Liver (tissue), 9 donors: ENCODE results near the gene TBC1D1. TPM values are rescaled to one million over a fixed set of nuclear protein-coding genes. Genes with fewer than 3 reads are reported as not detected.
A peak's percentile ranks its signal among the peaks of the same experiment; 100 is the strongest.

Experiments used
- DNase-seq: peaks from one replicate; pipeline ENCODE4 v3.0.0-alpha.2; 2017; ENCODE audit warnings: low spot score
- H3K27ac ChIP-seq, 2 donors: one replicate each; pipeline ENCODE4 v1.7.0; 2013; ENCODE audit warnings: inconsistent platforms in 2 of 2, low read length in 2 of 2, control low read depth in 1 of 2, low read depth in 1 of 2, mild to moderate bottlenecking in 1 of 2
- H3K27me3 ChIP-seq, 4 donors: one replicate each; pipeline versions ENCODE4 v1.6.1 to v1.7.0; 2013; ENCODE audit warnings: low read length in 3 of 4, inconsistent platforms in 1 of 4, mild to moderate bottlenecking in 1 of 4, moderate library complexity in 1 of 4; ENCODE audit not compliant: control insufficient read depth in 4 of 4, insufficient read depth in 4 of 4
- H3K36me3 ChIP-seq, 4 donors: one replicate each; pipeline versions ENCODE4 v1.6.1 to v1.7.0; 2013; ENCODE audit warnings: low read length in 3 of 4, mild to moderate bottlenecking in 3 of 4, low read depth in 1 of 4, moderate library complexity in 1 of 4; ENCODE audit not compliant: control insufficient read depth in 4 of 4, insufficient read depth in 3 of 4
- H3K4me1 ChIP-seq, 4 donors: one replicate each; pipeline versions ENCODE4 v1.6.1 to v1.7.0; 2013; ENCODE audit warnings: low read length in 3 of 4, mild to moderate bottlenecking in 3 of 4, moderate library complexity in 1 of 4; ENCODE audit not compliant: control insufficient read depth in 4 of 4, insufficient read depth in 4 of 4
- H3K4me3 ChIP-seq, 3 donors: one replicate each; pipeline versions ENCODE4 v1.6.1 to v1.7.0; 2013; ENCODE audit warnings: low read length in 3 of 3, control low read depth in 1 of 3, low read depth in 1 of 3, mild to moderate bottlenecking in 1 of 3
- H3K9ac ChIP-seq, 2 donors: one replicate each; pipeline ENCODE4 v1.7.0; 2013; ENCODE audit warnings: low read length in 2 of 2, mild to moderate bottlenecking in 2 of 2, moderate library complexity in 2 of 2, control low read depth in 1 of 2, low read depth in 1 of 2
- H3K9me3 ChIP-seq, 4 donors: one replicate each; pipeline versions ENCODE4 v1.6.1 to v1.7.0; 2013; ENCODE audit warnings: low read length in 3 of 4; ENCODE audit not compliant: control insufficient read depth in 4 of 4
- ATF3 ChIP-seq: IDR thresholded peaks from 2 replicates; pipeline ENCODE4 v1.6.1; 2016; ENCODE audit warnings: antibody characterized with exemption
- CTCF ChIP-seq: fragments of 150-350 bp; IDR thresholded peaks from 2 replicates; pipeline ENCODE4 v1.5.1; 2017; ENCODE audit warnings: improper control_type of control experiment, low read depth, low read length; ENCODE audit not compliant: missing input control
- FOXA1 ChIP-seq: IDR thresholded peaks from 2 replicates; pipeline ENCODE4 v1.6.1; 2016; ENCODE audit warnings: antibody characterized with exemption
- FOXA2 ChIP-seq: IDR thresholded peaks from 2 replicates; pipeline ENCODE4 v1.6.1; 2016; ENCODE audit warnings: antibody characterized with exemption
- GABPA ChIP-seq, 2 donors: IDR thresholded peaks in 1 of 2; conservative IDR thresholded peaks in 1 of 2; 2 replicates each; pipeline ENCODE4 v1.6.1; 2016; ENCODE audit warnings: antibody characterized with exemption in 2 of 2, mild to moderate bottlenecking in 1 of 2, moderate library complexity in 1 of 2
- HNF4A ChIP-seq, 2 donors: conservative IDR thresholded peaks; 2 replicates each; pipeline ENCODE4 v1.6.1; 2016; ENCODE audit warnings: antibody characterized with exemption in 2 of 2, mild to moderate bottlenecking in 2 of 2
- HNF4G ChIP-seq: IDR thresholded peaks from 2 replicates; pipeline ENCODE4 v1.6.1; 2016; ENCODE audit warnings: antibody characterized with exemption
- JUND ChIP-seq, 2 donors: IDR thresholded peaks; 2 replicates each; pipeline ENCODE4 v1.6.1; 2016; ENCODE audit warnings: antibody characterized with exemption in 2 of 2
- MAX ChIP-seq: IDR thresholded peaks from 2 replicates; pipeline ENCODE4 v1.6.1; 2016; ENCODE audit warnings: antibody characterized with exemption
- NR2F2 ChIP-seq: IDR thresholded peaks from 2 replicates; pipeline ENCODE4 v1.6.1; 2016; ENCODE audit warnings: antibody characterized with exemption
- RAD21 ChIP-seq, 2 donors: IDR thresholded peaks; 2 replicates each; pipeline ENCODE4 v1.6.1; 2016; ENCODE audit warnings: antibody characterized with exemption in 2 of 2, mild to moderate bottlenecking in 2 of 2
- REST ChIP-seq: IDR thresholded peaks from 2 replicates; pipeline ENCODE4 v1.6.1; 2016; ENCODE audit warnings: antibody characterized with exemption, mild to moderate bottlenecking
- SP1 ChIP-seq: IDR thresholded peaks from 2 replicates; pipeline ENCODE4 v1.6.1; 2018; ENCODE audit warnings: antibody characterized with exemption, mild to moderate bottlenecking
- TAF1 ChIP-seq: conservative IDR thresholded peaks from 2 replicates; pipeline ENCODE4 v1.6.1; 2016; ENCODE audit warnings: antibody characterized with exemption, mild to moderate bottlenecking
- YY1 ChIP-seq: IDR thresholded peaks from 2 replicates; pipeline ENCODE4 v1.6.1; 2016; ENCODE audit warnings: antibody characterized with exemption, mild to moderate bottlenecking
- ZBTB33 ChIP-seq: IDR thresholded peaks from 2 replicates; pipeline ENCODE4 v1.6.1; 2016; ENCODE audit warnings: antibody characterized with exemption
- WGBS: extraction: QIAGEN DNeasy Blood & Tissue Kit; methylation state at CpG from one replicate; pipeline ENCODE4 v1.1.7; 2013; 5-methylcytosine and 5-hydroxymethylcytosine counted together
- polyA plus RNA-seq, 2 donors: library from polyadenylated mRNA; stranded (reverse) in 1 of 2; unstranded in 1 of 2; fragments of 200-250 nt in 1 of 2; fragments of >200 nt in 1 of 2; fragmentation: Nextera tagmentation in 1 of 2; extraction: Ambion mirVana in 1 of 2; gene quantifications; one replicate each; pipeline versions ENCODE4 v1.2.1 to v1.2.3, GENCODE V29; 2013 to 2015
- total RNA-seq, 2 donors: library from RNA; depleted of rRNA; stranded (reverse); fragments of >200 nt; gene quantifications; one replicate each; pipeline ENCODE4 v1.2.3, GENCODE V29; 2014
- donor health status: healthy.
- donor health status: healthy.
- donor health status: healthy.
- donor health status: healthy.
- donor health status: healthy.

Gene TBC1D1
- total and polyA plus RNA-seq, 4 donors = 15.6 to 41.4 (median 20.9) TPM

GRCh38 chr4:37998226-37998625, 107.3 kb downstream of the TBC1D1 start:
- 80% methylated on average over 9 of the region's 9 CpGs for WGBS
- no peak for DNase-seq
- H3K27me3 ChIP-seq = no peaks in the 10 kb centered on the region
- TF ChIP-seq RAD21 (IDR thresholded peaks at IDR 0.05) (no peak), ATF3 (no peak), JUND (IDR thresholded peaks at IDR 0.05) (no peak), FOXA2 (no peak), ZBTB33 (no peak), CTCF (no peak)
- H3K4me1 ChIP-seq = peaks cover 0 to 9% (median 2%) of the 10 kb centered on the region in 4 donors
- H3K4me3 ChIP-seq = no peak overlapping the region
- H3K9ac ChIP-seq = no peak overlapping the region
- H3K9me3 ChIP-seq = no peaks in the 10 kb centered on the region
- peaks cover 0 to 4% (median 0%) of the 10 kb centered on the region in 4 donors for H3K36me3 ChIP-seq
- no peak overlapping the region for H3K27ac ChIP-seq

- Histone ChIP-seq H3K9me3 (no peaks in the 10 kb centered on the region), H3K27me3 (no peaks in the 10 kb centered on the region), H3K9ac (no peak overlapping the region), H3K27ac (no peak overlapping the region), H3K4me1 (peaks cover 0 to 9% (median 2%) of the 10 kb centered on the region in 4 donors), H3K4me3 (peak overlapping the region in 1 of 3 donors; percentile 13), H3K36me3 (peaks cover 0 to 4% (median 0%) of the 10 kb centered on the region in 4 donors)
- no peak for DNase-seq
- WGBS = 51% methylated on average over 12 of the region's 12 CpGs
- no peak for TF ChIP-seq GABPA (IDR thresholded peaks at IDR 0.05 in 1 of 2, conservative IDR thresholded peaks at IDR 0.05 in 1 of 2)
- no peak for TF ChIP-seq TAF1
- no peak for TF ChIP-seq FOXA1
- peak; percentile 48 for TF ChIP-seq FOXA2
- peak; percentile 23 for TF ChIP-seq MAX
- no peak for TF ChIP-seq SP1
- TF ChIP-seq HNF4A (conservative IDR thresholded peaks at IDR 0.05) = no peak
- TF ChIP-seq HNF4G = no peak
- TF ChIP-seq ZBTB33 = no peak
- TF ChIP-seq REST = peak; percentile 64
- no peak for TF ChIP-seq YY1
- TF ChIP-seq NR2F2 = no peak
Observed at GRCh38 chr4:37999000-37999716, 108.3 kb downstream of the TBC1D1 start.
